GM18502 (cell line): ENCODE data around the gene MINK1.
"Not testable (repeated sequence)": the region's sequence is repeated elsewhere in the genome, so short reads cannot be mapped to it uniquely, and the experiment has no call there.

Source experiments
- ATAC-seq: cut with Tn5 transposase; IDR thresholded peaks from one replicate; pipeline ENCODE4 v1.9.1; 2021; ENCODE audit warnings: mild to moderate bottlenecking; ENCODE audit not compliant: unreplicated experiment, poor library complexity

The MINK1 gene

DNA sequence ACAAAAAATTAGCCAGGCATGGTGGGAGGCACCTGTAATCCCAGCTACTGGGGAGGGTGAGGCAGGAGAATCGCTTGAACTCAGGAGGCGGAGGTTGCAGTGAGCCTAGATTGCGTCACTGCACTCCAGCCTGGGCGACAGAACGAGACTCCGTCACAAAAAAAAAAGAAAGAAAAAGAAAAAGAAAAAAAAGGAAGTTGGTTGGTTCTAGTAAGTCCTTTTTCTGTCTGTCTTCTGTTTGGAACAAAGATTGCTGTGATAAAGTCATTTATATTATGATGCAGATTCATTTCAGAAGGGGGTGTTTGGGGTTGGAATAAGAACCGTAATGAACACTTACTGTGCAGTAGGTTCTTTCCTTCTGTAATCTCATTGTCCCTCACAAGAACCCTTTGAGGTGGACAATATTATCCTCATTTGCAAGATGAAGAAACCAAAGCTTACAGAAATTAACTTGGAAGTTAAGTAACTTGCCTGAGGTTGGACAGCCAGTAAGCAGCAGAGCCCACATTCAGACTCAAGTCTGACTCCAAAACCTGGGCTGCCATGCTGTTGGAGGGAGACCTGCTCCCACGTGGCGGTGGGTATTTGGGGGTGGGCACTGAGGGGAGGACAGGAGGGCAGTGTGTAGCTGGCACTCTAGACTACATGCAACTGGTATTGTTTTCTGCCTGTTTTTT, 10.3 kb downstream of the MINK1 start:
- ATAC-seq = no peak

DNA sequence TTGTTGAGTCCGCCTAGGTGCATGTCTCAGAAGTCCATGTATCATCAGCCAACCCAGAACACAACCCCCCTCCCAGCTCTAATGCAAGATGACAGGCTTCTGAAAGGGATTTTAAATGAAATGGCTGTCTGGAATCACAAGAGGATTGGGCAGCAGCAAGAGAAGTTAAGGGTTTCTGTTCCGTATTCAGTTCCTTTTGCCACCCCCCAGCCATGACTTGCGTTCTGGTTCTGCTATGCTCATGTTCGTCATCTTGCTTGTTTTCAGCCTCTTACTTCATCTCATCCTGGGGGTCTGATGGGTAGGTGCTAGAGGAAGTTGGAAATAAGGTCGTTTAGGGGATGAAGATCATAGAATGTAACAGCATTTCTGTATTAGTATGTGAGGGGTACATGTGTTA, 12.0 kb downstream of the MINK1 start:
- no peak for ATAC-seq

DNA sequence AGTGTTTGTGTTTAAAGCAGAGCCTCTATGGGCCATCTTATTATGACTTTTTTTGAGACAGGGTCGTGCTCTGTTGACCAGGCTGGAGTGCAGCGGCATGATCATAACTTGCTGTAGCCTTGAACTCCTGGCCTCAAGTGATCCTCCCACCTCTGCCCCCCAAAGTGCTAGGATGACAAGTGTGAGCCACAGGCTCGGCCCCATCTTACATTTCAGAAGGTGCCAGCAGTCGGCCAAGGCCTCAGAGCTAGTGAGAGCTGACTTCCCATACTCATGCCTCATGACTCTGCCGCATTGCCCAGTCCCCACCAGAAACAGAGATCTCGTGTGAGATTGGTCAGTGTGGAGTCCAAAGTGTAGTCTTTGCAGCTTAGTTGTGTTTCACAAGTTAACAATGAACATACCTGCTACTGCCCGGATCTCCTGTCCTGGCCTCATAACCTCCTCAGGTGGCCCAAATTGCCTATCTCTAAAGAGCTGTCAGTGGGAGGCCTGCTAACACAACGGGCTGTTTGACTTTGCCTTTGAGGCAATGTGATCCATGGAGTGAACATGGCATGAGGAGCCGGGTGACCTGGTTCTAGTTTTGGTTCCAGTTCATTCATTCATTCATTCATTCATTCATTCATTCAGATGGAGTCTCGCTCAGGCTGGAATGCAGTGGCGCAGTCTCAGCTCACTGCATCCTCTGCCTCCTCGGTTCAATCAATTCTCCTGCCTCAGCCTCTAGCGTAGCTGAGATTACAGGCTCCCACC, 13.7 kb downstream of the MINK1 start:
- no peak for ATAC-seq

DNA sequence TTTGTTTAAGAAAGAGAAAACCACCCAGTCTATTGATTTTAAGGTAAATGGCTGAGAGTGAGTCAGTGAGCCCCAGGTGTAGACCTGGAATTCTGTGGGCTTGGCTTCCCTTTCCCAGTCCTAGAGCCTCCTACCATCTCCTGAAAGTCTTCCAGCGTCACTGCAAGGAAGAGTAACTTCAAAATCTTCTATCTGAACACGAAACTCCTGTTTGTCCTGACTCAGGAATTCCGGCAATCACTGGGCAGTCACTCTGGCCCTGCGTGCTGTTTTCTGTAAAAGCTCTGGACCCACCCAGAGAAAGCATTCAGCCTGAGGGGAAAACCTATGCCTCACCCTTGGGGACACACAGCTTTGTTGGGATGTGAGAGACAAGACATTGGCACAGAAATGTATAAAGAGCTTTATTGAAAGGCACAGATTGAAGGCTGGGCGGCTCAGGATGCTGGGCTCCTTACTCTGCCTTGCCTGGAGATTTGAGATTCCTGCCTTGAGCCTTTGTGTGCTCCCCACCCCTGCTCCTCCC, 15.9 kb downstream of the MINK1 start:
- ATAC-seq = no peak

DNA sequence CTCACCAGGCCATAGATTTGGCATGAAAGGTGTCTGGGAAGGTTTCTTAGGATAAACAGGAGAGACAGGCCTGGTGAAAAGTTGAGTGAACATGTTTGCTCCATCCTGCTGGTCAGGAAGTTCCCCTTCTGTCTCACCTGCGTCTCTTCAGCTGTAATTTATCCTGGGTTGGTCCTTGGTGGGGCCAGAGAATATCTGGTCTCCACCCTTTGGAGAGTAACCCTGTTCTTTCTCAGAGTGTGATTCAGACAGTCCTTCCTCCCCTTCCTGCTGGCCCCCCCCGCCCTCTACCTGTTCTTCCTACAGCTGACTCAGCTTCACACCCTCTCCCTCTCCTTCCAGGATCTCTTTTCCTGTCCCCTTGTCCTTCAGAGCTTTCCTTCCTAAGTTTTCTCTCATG, 17.1 kb downstream of the MINK1 start:
- ATAC-seq = no peak

DNA sequence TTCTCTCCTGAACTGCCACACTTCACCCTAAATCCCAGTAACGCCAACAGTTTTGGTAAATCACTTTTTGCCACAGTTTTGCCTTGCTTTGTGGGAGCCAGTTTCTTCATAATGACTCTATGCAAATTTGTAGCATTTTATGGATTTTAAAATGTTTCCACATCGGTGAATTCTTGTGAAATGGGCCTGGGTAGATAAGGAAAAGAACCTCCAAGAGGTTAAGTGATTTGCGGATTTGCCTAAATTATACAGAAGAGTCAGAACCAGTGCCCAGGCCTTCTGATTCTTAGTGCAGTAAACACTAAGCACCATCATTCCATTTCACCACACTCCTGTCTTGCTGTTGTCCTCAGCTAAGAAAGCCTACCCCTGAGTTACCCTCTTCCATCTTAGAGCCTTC, 17.9 kb downstream of the MINK1 start:
- ATAC-seq = no peak

DNA sequence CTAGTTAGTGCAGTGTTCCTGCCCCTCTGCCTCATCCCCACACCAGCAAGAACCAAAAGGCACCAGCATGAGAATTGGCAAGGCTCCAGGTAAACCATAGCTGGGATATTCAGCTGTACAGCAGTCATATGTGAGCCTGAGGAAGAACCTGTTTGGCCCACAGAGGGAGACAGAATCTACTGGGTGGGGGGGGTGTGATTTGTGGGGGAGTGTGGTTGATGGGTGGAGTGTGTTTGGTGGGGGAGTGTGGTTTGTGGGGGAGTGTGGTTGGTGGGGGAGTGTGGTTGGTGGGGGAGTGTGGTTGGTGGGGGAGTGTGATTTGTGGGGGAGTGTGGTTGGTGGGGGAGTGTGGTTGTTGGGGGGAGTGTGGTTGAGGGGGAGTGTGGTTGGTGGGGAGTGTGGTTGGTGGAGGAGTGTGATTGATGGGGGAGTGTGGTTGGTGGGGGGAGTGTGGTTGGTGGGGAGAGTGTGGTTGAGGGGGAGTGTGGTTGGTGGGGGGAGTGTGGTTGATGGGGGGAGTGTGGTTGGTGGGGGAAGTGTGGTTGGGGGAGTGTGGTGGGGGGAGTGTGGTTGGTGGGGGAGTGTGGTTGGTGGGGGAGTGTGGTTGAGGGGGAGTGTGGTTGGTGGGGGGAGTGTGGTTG, 19.5 kb downstream of the MINK1 start:
- no peak for ATAC-seq

DNA sequence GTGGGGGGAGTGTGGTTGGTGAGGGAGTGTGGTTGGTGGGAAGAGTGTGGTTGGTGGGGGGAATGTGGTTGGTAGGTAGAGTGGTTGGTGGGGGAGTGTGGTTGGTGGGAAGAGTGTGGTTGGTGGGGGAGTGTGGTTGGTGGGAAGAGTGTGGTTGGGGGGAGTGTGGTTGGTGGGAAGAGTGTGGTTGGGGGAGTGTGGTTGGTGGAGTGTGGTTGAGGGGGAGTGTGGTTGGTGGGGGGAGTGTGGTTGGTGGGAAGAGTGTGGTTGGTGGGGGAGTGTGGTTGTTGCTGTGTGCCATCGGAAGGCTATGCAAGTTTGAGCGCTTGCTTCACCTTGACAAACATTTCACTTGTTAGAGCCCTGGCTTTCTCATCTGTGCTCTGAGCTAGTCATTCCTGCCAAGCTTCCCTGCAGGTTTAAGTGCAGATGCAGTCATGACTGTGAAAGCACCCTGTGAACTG, 20.1 kb downstream of the MINK1 start:
- no peak for ATAC-seq

DNA sequence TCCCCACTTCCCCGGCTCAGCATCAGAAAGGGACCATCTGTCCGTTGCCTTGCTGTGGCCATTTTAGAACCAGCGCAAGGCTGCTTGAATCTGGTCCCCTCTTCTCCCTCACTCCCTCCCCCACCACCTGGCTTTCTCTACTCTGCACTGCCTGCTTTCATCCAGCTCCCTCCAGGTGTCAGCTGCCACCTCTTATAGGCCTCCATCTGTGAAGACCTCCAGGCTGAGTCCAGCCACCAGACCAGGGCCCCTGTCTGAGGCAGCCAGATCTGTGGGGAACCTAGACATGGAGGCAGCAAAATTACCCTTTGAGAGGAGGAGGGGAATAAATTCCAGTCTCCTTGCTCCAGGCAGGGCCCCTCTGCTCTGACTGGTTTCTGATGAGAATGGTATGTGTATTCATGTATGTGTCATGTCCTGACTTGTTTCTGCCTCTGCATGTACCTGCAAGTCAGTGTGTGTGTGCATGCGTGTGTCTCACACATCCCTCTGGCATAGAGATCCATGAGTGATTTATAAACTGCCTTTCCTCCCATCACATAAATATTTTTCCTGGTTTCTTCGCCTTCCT, 21.1 kb downstream of the MINK1 start:
- no peak for ATAC-seq

DNA sequence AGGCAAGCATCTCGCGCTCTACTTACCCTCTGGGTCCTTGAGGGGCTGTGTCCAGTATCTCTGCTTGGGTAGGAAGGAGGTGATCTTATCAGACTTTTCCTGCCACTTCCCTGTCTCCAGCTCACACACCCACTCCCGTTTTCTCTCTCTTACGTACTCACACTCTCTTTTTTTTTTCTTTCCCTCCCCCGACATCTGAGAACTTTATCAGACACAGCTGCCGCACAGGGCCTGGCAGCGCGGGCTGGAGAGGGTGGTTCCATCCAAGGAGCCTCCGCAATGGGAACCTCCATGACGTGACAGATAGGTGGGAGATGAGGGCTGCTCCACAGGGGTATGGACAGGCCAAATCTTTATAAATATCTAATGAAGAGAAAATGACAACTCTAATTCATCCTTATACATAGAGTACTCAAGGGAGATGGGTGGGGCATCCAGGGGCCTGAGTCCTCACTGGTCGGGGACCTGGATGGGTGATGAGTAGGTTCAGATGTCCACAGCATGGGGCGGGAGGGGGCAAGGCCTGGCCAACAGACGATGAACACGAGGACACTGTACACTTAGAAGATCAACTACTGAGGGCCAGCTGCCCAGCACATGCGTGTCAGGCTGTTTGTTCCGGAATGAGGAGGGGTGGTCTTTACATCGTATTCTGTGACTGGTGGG, 23.3 kb downstream of the MINK1 start:
- no peak for ATAC-seq

DNA sequence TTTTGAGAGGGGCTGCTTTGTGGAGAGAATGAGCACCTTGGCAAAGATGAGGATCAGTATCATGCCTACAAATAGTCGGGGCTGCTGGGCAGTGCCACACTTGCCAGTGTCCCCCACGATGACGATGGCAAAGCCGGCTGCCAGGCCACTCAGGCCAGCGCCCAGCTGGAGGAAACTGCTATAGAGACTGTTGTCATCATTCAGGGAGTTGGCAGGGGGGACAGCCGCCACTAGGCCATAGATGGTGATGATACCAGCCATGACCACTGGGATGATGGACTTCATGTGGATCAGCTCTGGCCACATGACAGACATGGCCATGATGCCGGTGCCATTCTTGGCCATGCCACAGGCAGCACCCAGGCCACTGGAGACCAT, 23.8 kb downstream of the MINK1 start:
- ATAC-seq = no peak

DNA sequence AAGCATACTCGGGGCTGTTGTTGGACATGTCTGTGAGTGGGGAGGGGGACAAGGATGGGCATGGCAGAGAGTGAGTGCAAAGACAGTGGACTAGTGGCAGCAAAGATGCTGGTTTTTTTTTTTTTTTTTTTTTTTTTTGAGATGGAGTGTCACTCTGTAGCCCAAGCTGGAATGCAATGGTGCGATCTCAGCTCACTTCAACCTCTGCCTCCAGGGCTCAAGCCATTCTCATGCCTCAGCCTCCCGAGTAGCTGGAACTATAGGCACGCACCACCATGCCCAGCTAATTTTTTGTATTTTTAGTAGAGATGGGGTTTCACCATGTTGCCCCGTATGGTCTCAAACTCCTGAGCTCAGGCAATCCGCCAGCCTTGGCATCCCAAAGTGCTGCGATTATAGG, 24.2 kb downstream of the MINK1 start:
- not testable (repeated sequence) for ATAC-seq

DNA sequence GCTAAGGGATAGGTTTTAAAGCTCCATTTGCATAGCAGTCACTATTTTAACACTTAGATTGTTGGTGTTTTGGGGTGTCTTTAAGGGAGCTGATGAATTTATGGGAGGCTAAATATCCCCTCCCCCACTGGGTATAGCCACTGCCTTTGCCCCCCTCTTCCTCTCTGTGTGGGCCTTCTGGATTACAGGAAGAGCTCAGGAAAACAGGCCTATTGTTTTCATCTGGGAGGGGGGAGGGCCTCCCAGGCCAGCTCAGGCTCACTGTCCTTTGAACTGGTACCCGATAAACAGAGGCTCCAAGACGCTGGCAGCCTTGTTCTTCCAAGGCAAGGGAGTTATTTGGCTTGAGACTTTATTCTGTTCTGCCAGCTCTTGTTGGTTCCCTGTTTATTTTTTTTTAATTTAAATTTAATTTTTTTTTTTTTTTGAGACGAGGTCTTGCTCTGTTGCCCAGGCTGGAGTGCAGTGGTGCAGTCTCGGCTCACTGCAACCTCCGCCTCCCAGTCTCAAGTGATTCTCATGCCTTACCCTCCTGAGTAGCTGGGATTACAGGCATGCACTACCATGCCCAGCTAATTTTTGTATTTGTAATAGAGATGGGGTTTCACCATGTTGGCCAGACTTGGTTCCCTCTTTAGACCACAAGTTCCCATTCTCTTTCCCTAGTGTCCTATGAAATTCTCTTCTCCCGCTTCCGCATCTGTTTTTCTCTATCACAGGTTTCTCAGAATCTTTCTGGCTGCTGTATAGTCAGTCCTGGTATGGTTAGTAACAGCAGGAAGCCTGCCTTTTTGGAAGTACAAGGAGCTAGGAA, 25.1 kb downstream of the MINK1 start:
- ATAC-seq = no peak

DNA sequence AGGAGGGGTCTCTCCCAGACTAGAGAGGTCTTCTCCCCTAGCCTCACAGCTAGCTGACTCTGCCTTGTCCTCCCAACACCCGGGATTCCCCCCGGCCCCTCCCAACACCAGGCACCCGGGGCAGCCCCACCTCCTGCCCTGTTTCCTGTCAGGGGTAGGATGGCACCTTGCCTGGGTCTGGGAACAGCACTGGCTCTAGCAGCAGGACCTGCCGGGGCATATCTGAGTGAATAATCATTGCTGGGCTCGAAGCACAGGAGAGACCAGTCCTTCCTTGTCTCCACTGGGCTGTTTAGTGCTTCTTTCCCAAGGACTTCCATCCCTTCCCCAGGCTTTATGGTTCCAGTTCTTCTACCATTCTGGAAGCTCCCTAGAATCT, 25.7 kb downstream of the MINK1 start:
- ATAC-seq = no peak

DNA sequence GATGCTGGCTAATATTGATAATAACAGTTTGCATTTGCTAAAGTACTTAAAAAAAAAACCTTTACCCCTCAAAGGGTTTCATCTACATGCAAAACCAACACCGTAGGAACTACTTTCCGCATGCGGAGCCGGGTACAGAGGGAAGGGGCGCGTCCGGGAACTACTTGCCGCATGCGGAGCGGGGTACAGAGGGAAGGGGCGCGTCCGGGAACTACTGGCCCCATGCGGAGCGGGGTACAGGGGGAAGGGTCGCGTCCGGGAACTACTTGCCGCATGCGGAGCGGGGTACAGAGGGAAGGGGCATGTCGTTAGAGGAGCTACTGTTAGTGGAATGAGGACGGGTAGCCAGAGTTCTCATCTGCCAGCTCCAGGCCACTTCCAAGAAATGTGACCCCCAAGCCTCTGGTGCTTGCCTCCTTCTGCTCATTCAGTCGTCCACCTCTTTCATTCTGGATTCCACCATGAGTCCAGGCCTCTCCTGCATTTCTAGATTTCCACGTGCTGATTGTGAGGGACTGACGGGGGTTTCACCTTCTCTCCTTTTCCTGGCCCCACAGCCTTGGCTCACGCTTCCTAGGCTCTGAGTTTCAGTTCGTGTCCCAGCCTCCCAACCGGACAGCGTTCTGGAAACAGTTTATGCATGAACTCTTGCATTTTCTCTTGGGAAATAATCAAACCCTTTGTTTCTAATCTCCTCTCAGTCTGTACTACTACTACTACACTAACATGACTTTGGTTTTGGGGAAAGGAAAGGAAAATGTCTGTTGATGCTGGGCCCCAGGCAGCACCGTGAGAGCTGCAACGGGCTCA, 26.9 kb downstream of the MINK1 start:
- no peak for ATAC-seq

DNA sequence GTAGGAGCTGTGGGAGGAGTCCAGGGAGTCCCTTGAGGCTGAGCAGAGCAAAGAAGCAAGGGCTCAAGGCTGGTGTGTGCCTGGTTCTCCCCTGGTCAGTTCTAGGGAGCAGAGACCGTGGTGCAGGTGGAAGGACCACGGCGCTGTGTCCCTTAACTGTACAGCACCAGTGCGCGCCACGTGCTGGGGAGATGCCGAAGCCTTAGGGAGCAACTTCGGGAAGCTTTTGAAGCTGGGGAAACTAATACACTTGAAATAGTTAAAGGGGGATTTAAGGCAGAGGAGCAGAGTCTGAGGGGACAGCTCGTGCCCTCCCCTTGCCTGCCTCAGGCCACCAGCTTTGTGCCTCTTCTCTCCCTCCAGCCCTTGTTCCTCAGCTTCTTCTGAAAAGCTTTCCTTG, 27.5 kb downstream of the MINK1 start:
- no peak for ATAC-seq

DNA sequence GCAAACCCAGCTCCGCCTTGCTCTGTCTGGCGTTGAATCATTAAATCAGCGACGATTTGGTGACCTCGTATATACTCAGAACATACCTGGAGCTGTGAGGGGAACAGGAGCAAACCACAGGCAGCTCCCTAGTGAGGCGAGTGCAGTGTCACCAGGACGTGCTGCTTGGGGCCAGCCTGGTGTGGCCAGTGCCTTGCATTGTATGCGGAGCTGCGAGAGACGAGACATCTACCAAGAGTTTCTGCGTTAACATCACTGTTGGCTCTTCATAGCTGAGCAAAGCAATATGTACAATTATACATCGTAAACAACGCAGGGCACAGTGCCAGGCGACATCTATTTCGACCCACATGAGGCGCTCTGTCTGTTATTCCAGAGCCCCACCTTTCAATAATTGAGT, 27.9 kb downstream of the MINK1 start:
- ATAC-seq = no peak

DNA sequence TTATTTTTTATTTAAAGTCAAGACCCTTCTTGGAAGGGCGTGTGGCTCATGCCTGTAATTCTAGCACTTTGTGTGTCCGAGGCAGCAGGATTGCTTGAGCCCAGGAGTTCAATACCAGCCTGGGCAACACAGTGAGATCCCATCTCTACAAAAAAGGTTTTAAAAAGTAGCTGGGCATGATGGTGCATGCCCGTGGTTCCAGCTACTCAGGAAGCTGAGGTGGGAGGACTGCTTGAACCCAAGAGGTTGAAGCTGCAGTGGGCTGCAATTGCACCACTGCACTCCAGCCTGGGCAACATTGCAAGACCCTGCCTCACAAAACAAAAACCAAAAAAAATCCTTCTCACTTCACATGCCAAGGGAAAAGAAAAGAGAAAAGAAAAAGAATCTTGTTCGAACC, 29.6 kb downstream of the MINK1 start:
- no peak for ATAC-seq

DNA sequence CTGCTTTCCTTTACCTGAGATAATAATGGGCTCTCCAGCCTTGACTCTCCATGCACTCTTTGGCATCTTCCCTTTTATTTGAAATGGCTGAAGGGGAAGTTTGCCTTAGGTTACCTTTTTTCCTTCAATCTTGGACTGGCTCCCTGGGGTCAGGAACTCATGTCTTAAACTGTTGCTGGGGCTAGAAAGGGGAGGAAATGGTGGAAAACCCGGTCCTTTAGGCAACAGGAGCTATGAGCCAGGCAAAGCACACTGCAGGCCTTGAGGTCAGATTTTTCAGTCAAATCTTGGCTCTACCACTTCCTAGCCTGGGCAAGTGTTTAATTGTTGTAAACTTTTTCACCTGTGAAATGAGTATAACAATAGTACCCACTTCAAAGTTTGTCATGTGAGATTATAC, 30.2 kb downstream of the MINK1 start:
- ATAC-seq = no peak
